GM12878 (cell line): ENCODE data around the gene PCDHAC1. TPM values are rescaled to one million over a fixed set of nuclear protein-coding genes. Genes with fewer than 3 reads are reported as not detected.

Source experiments
- ATAC-seq: fragments of 200-7000 bp; cut with Tn5 transposase; 3 replicates; pipeline ENCODE4 v1.9.1; 2020; ENCODE audit warnings: mild to moderate bottlenecking, moderate library complexity
- BruUV-seq: library from RNA; stranded (reverse); fragments of 400-500 nt; replicated peaks from 2 replicates; lab custom pipeline; 2021; lab: Mats Ljungman, UMichigan
- CTCF ChIA-PET: fragments of 300-600 bp; sonication (Branson Sonifier 250); formaldehyde crosslinking; extraction: SDS; loops from one replicate; lab custom pipeline; 2021; ENCODE audit warnings: inconsistent platforms; lab: Yijun Ruan, JAX
- POLR2A ChIA-PET: fragments of 350-600 bp; formaldehyde crosslinking; extraction: SDS; loops from one replicate; lab custom pipeline; 2021; ENCODE audit warnings: inconsistent platforms; lab: Charles Lee
- RAD21 ChIA-PET: fragments of 300-600 bp; sonication (Branson Sonifier 250); formaldehyde crosslinking; loops from one replicate; lab custom pipeline; 2023; ENCODE audit warnings: antibody characterized with exemption; ENCODE audit not compliant: unreplicated experiment; lab: Charles Lee
- SMC1A ChIA-PET: fragments of 300-600 bp; sonication (Branson Sonifier 250); formaldehyde crosslinking; loops from one replicate; lab custom pipeline; 2023; ENCODE audit not compliant: unreplicated experiment, uncharacterized antibody; lab: Charles Lee
- DNase-seq: peaks from one replicate; pipeline ENCODE4 v3.0.0-alpha.2; 2011; ENCODE audit warnings: low read depth, low spot score
- FAIRE-seq: peaks from 3 replicates; lab custom pipeline; 2011; peaks lifted over from hg19 to GRCh38; lab: Jason Lieb, UNC
- H2AFZ ChIP-seq: 2 replicates; pipeline ENCODE4 v1.6.0; 2011; ENCODE audit warnings: low read depth, low read length, control low read depth; ENCODE audit not compliant: control insufficient read depth
- H3K27ac ChIP-seq: 2 replicates; pipeline ENCODE4 v1.5.1; 2011; ENCODE audit warnings: control low read depth; ENCODE audit not compliant: control insufficient read depth, insufficient read depth
- H3K27me3 ChIP-seq, 2 experiments: replicated peaks in 1 of 2; 2 replicates each; pipeline versions ENCODE4 v1.6.0 to v1.6.1; 2011; ENCODE audit warnings: low read length in 1 of 2; ENCODE audit not compliant: control insufficient read depth in 2 of 2, insufficient read depth in 2 of 2
- H3K36me3 ChIP-seq, 2 experiments: 2 replicates each; pipeline ENCODE4 v1.5.1; 2011; ENCODE audit warnings: low read length in 1 of 2; ENCODE audit not compliant: control insufficient read depth in 2 of 2, insufficient read depth in 2 of 2
- H3K4me1 ChIP-seq: 2 replicates; pipeline ENCODE4 v1.6.1; 2011; ENCODE audit warnings: mild to moderate bottlenecking, low read length, moderate library complexity, mixed read lengths; ENCODE audit not compliant: control insufficient read depth, insufficient read depth
- H3K4me2 ChIP-seq: 2 replicates; pipeline ENCODE4 v1.6.0; 2011; ENCODE audit warnings: control low read depth; ENCODE audit not compliant: control insufficient read depth, insufficient read depth
- H3K4me3 ChIP-seq: fragments of 200-600 bp; sonication (generic); 2 replicates; pipeline ENCODE4 v1.5.1; 2016
- H3K79me2 ChIP-seq: 2 replicates; pipeline ENCODE4 v1.6.0; 2011; ENCODE audit warnings: low read length; ENCODE audit not compliant: control insufficient read depth, insufficient read depth
- H3K9ac ChIP-seq: 2 replicates; pipeline ENCODE4 v1.8.0; 2011; ENCODE audit warnings: low read length, control low read depth, mixed read lengths; ENCODE audit not compliant: control insufficient read depth, insufficient read depth
- H3K9me3 ChIP-seq: replicated peaks from 3 replicates; pipeline ENCODE4 v1.5.1; 2011; ENCODE audit warnings: mild to moderate bottlenecking, low read length; ENCODE audit not compliant: control insufficient read depth, insufficient read depth
- H4K20me1 ChIP-seq: 2 replicates; pipeline ENCODE4 v1.6.0; 2011; ENCODE audit not compliant: control insufficient read depth, insufficient read depth
- BRCA1 ChIP-seq: IDR thresholded peaks from 2 replicates; pipeline ENCODE4 v1.6.1; 2011; ENCODE audit warnings: low read depth, low read length, improper control_type of control experiment
- E2F4 ChIP-seq: IDR thresholded peaks from 2 replicates; pipeline ENCODE4 v1.6.1; 2012; ENCODE audit warnings: low read depth, low read length, improper control_type of control experiment
- HSF1 ChIP-seq: fragments of 150-350 bp; IDR thresholded peaks from 2 replicates; pipeline ENCODE4 v1.6.1; 2014; ENCODE audit warnings: mild to moderate bottlenecking, low read depth, low read length
- TBL1XR1 ChIP-seq: IDR thresholded peaks from 2 replicates; pipeline ENCODE4 v1.6.1; 2012; ENCODE audit warnings: low read depth, low read length, improper control_type of control experiment
- ZNF207 ChIP-seq: fragments of 450-650 bp; IDR thresholded peaks from 2 replicates; pipeline ENCODE4 v1.6.1; 2014; ENCODE audit warnings: antibody characterized with exemption, mild to moderate bottlenecking, borderline replicate concordance
- WGBS: methylation state at CpG from one replicate; pipeline ENCODE4 v1.1.6; 2016; ENCODE audit warnings: low lambda C conversion rate; ENCODE audit not compliant: insufficient replicate concordance, insufficient coverage; ENCODE audit errors: missing lambda C conversion rate; 5-methylcytosine and 5-hydroxymethylcytosine counted together
- in situ Hi-C: fragments of 300-500 bp; cut with MboI; formaldehyde crosslinking; loops from 9 replicates; pipeline ENCODE4 v1.14.3; 2018; ENCODE audit warnings: mixed read lengths
- intact Hi-C: fragments of 100-400 bp; cut with micrococcal nuclease; formaldehyde crosslinking; loops from one replicate; pipeline ENCODE4 v1.14.2; 2022; ENCODE audit not compliant: unreplicated experiment
- polyA plus RNA-seq, 11 experiments: library from polyadenylated mRNA; depleted of rRNA in 4 of 11; unstranded in 6 of 11; stranded (reverse) in 5 of 11; fragments of >200 nt; fragmentation: Nextera tagmentation in 4 of 11; fragmentation: Illumina TruSeq in 1 of 11; extraction: Ambion mirVana in 4 of 11; extraction: Trizol in 1 of 11; gene quantifications; 1 replicate in 1 of 11; 2 replicates in 10 of 11; pipeline versions ENCODE4 v1.2.1 to v1.2.3, GENCODE V29; 2011 to 2016; ENCODE audit warnings: inconsistent platforms in 2 of 11, missing spikeins in 2 of 11, low read depth in 1 of 11
- total RNA-seq, 4 experiments: library from RNA; depleted of rRNA in 3 of 4; stranded (reverse); fragments of >200 nt in 3 of 4; fragmentation: Illumina TruSeq in 1 of 4; extraction: Trizol in 1 of 4; gene quantifications; 2 replicates each; pipeline versions ENCODE4 v1.2.1 to v1.2.3, GENCODE V29; 2013 to 2021

The PCDHAC1 gene
- total and polyA plus RNA-seq, 10 of the 15 experiments (the other 5 are each of a cell fraction or from before 2014, with no cell fraction given) = not detected

GRCh38 chr5:140964356-140964755 lies 38.3 kb downstream of the PCDHAC1 start:
- H3K79me2 ChIP-seq = no peaks in the 10 kb centered on the region
- in situ Hi-C loops (no loop called here), intact Hi-C loops (no loop called here)
- ATAC-seq (no peak), DNase-seq (no peak), FAIRE-seq (no peak)
- no peaks in the 10 kb centered on the region for H4K20me1 ChIP-seq
- H3K9ac ChIP-seq = no peak overlapping the region
- ChIA-PET CTCF (no interaction called here), SMC1A (no interaction called here), POLR2A (no interaction called here), RAD21 (no interaction called here)
- no peak for TF ChIP-seq E2F4
- TF ChIP-seq BRCA1 = no peak
- TF ChIP-seq HSF1 = no peak
- TF ChIP-seq ZNF207 = no peak
- H3K4me2 ChIP-seq = no peak overlapping the region
- no peak overlapping the region for H3K27ac ChIP-seq
- 19% methylated on average over 3 of the region's 3 CpGs for WGBS
- H3K9me3 ChIP-seq = peaks cover 2% of the 10 kb centered on the region; the same call in 1 of the 3 replicates
- H2AFZ ChIP-seq = no peak overlapping the region
- no peaks in the 10 kb centered on the region for H3K4me1 ChIP-seq
- BruUV-seq = no TSS peak
- H3K4me3 ChIP-seq = no peak overlapping the region
- no peaks in the 10 kb centered on the region for H3K36me3 ChIP-seq
- H3K27me3 ChIP-seq = no peaks in the 10 kb centered on the region

- Histone ChIP-seq H3K36me3 (no peaks in the 10 kb centered on the region), H4K20me1 (no peaks in the 10 kb centered on the region), H3K9me3 (peaks cover 2% of the 10 kb centered on the region; the same call in 1 of the 3 replicates), H3K4me1 (no peaks in the 10 kb centered on the region), H3K27me3 (no peaks in the 10 kb centered on the region)
- ChIA-PET POLR2A (no interaction called here), RAD21 (no interaction called here)
- in situ Hi-C loops = no loop called here
- TF ChIP-seq TBL1XR1 (no peak), ZNF207 (no peak)
- TF ChIP-seq, all 136 proteins: peak for 0
- BruUV-seq = no TSS peak
- DNase-seq (no peak), FAIRE-seq (no peak), ATAC-seq (no peak)
- Histone ChIP-seq H2AFZ (no peak overlapping the region), H3K4me2 (no peak overlapping the region), H3K9ac (no peak overlapping the region), H3K27ac (no peak overlapping the region), H3K4me3 (no peak overlapping the region), H3K79me2 (no peaks in the 10 kb centered on the region)
- CTCF ChIA-PET = no interaction called here
- 21% methylated on average over 9 of the region's 9 CpGs for WGBS
- intact Hi-C loops = no loop called here
- SMC1A ChIA-PET = no interaction called here
Observed at GRCh38 chr5:140965905-140966292, 39.8 kb downstream of the PCDHAC1 start.
